HEK293 (cell line): ENCODE measurements around the gene BRIX1.

Experiments used
- CTCF ChIP-seq: fragments of 450-650 bp; formaldehyde crosslinking; IDR thresholded peaks from 2 replicates; pipeline ENCODE4 v1.5.1; 2016; ENCODE audit warnings: missing biosample characterization, missing genetic modification characterization
- GLI4 ChIP-seq: fragments of 450-650 bp; formaldehyde crosslinking; IDR thresholded peaks from 2 replicates; pipeline ENCODE4 v1.5.1; 2016; ENCODE audit warnings: missing biosample characterization, missing genetic modification characterization
- HIC1 ChIP-seq: fragments of 450-650 bp; formaldehyde crosslinking; IDR thresholded peaks from 2 replicates; pipeline ENCODE4 v1.5.1; 2016; ENCODE audit warnings: missing biosample characterization, missing genetic modification characterization
- PBX3 ChIP-seq: sonication (generic); formaldehyde crosslinking; IDR thresholded peaks from 2 replicates; pipeline ENCODE4 v1.8.1; 2022; ENCODE audit warnings: mild to moderate bottlenecking, moderate library complexity, missing genetic modification reagents
- ZBTB10 ChIP-seq: fragments of 450-650 bp; formaldehyde crosslinking; IDR thresholded peaks from 2 replicates; pipeline ENCODE4 v1.5.1; 2016; ENCODE audit warnings: missing biosample characterization, missing genetic modification characterization
- ZBTB11 ChIP-seq: fragments of 450-650 bp; formaldehyde crosslinking; conservative IDR thresholded peaks from 2 replicates; pipeline ENCODE4 v1.5.1; 2016; ENCODE audit warnings: low read depth, missing biosample characterization, missing genetic modification characterization
- ZBTB7A ChIP-seq: fragments of 450-650 bp; formaldehyde crosslinking; IDR thresholded peaks from 2 replicates; pipeline ENCODE4 v1.5.1; 2016; ENCODE audit warnings: low read depth, missing biosample characterization, missing genetic modification characterization
- ZNF157 ChIP-seq: fragments of 450-650 bp; formaldehyde crosslinking; IDR thresholded peaks from 2 replicates; pipeline ENCODE4 v1.5.1; 2016; ENCODE audit warnings: missing biosample characterization, missing genetic modification characterization
- ZNF274 ChIP-seq, 2 experiments: fragments of 200-500 bp in 1 of 2; fragments of 450-650 bp in 1 of 2; sonication (Bioruptor generic) in 1 of 2; formaldehyde crosslinking in 1 of 2; IDR thresholded peaks; 2 replicates each; pipeline versions ENCODE4 v1.5.1 to v1.6.1; 2014 to 2016; ENCODE audit warnings: borderline replicate concordance in 1 of 2, inconsistent platforms in 1 of 2, low read length in 1 of 2, missing biosample characterization in 1 of 2, missing genetic modification characterization in 1 of 2
- ZNF394 ChIP-seq: fragments of 450-650 bp; formaldehyde crosslinking; IDR thresholded peaks from 2 replicates; pipeline ENCODE4 v1.5.1; 2016; ENCODE audit warnings: missing biosample characterization, missing genetic modification characterization, mild to moderate bottlenecking, moderate library complexity, borderline replicate concordance
- ZNF513 ChIP-seq: fragments of 450-650 bp; IDR thresholded peaks from 2 replicates; pipeline ENCODE4 v1.5.1; 2018; ENCODE audit warnings: missing biosample characterization, missing genetic modification characterization
- ZNF561 ChIP-seq: fragments of 450-650 bp; IDR thresholded peaks from 2 replicates; pipeline ENCODE4 v1.5.1; 2018; ENCODE audit warnings: missing biosample characterization, missing genetic modification characterization, borderline replicate concordance
- ZNF639 ChIP-seq: fragments of 450-650 bp; formaldehyde crosslinking; IDR thresholded peaks from 2 replicates; pipeline ENCODE4 v1.5.1; 2016; ENCODE audit warnings: missing biosample characterization, missing genetic modification characterization
- ZNF701 ChIP-seq: fragments of 450-650 bp; formaldehyde crosslinking; IDR thresholded peaks from 2 replicates; pipeline ENCODE4 v1.5.1; 2016; ENCODE audit warnings: missing biosample characterization, missing genetic modification characterization

GRCh38 chr5:34881246-34881645 lies 34.3 kb upstream of the BRIX1 start:
- no peak for TF ChIP-seq HIC1
- TF ChIP-seq ZNF561 (tag by site-specific recombination): no peak
- no peak for TF ChIP-seq GLI4 (tag by site-specific recombination)
- TF ChIP-seq PBX3 (CRISPR knock-in tag): no peak
- no peak for TF ChIP-seq CTCF (tag by site-specific recombination)
- TF ChIP-seq ZNF394 (tag by site-specific recombination): no peak
- no peak for TF ChIP-seq ZBTB10 (tag by site-specific recombination)
- TF ChIP-seq ZNF513: no peak
- TF ChIP-seq ZBTB11: no peak
- no peak for TF ChIP-seq ZNF639
- no peak for TF ChIP-seq ZNF274 (IDR thresholded peaks at IDR 0.05; ENCODE audit: low read length)
- TF ChIP-seq ZNF274 (tag by site-specific recombination; IDR thresholded peaks at IDR 0.05; ENCODE audit: borderline replicate concordance): no peak
- TF ChIP-seq ZNF701 (tag by site-specific recombination): no peak
- TF ChIP-seq ZBTB7A (tag by site-specific recombination): no peak
- TF ChIP-seq ZNF157 (tag by site-specific recombination): no peak
